ES-I3 (cell line): ENCODE measurements around the gene PRSS21.

Source experiments
- H3K36me3 ChIP-seq: 2 replicates; pipeline ENCODE4 v1.6.1; 2013; ENCODE audit warnings: mild to moderate bottlenecking, low read length, control low read depth, moderate library complexity; ENCODE audit not compliant: insufficient read depth
- H3K4me1 ChIP-seq: 2 replicates; pipeline ENCODE4 v1.6.1; 2013; ENCODE audit warnings: mild to moderate bottlenecking, control low read depth, low read length; ENCODE audit not compliant: insufficient read depth
- H3K9ac ChIP-seq: 2 replicates; pipeline ENCODE4 v1.6.1; 2013; ENCODE audit warnings: low read depth, mild to moderate bottlenecking, low read length, moderate library complexity
- H3K9me3 ChIP-seq: 2 replicates; pipeline ENCODE4 v1.6.1; 2013; ENCODE audit warnings: mild to moderate bottlenecking, low read length, moderate library complexity; ENCODE audit not compliant: control insufficient read depth, insufficient read depth

Gene PRSS21

GRCh38 chr16:2808181-2808580 lies 8.9 kb upstream of the PRSS21 start:
- Histone ChIP-seq H3K36me3 (no peaks in the 10 kb centered on the region), H3K9me3 (peaks cover 19% of the 10 kb centered on the region), H3K4me1 (peaks cover 8% of the 10 kb centered on the region; the same call in 1 of the 2 replicates), H3K9ac (no peak overlapping the region)

DNA sequence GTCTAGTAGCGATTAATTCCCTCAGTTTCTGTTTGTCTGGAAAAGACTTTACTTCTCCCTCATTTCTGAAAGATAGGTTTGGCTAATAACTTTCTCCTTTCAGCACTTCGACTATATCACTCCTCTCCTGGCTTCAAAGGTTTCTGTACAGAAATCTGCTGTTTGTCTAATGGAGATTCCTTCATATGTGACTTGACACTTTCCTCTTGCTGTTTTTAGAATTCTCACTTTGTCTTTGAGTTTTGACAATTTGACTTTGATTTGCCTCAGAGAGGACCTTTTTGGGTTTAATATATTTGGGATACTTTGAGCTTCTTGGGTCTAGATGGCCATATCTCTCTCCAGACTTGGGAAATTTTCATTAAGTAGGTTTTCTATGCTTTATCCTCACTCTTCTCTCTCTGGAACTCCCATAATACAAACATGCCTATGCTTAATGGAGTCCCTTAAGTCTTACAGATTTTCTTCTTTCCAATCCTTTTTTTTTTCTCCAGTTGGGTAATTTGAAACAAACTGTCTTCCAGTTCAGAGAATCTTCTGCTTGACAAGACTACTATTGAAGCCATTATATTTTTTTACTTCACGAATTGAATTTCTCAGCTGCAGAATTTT lies 7.8 kb upstream of the PRSS21 start:
- H3K36me3 ChIP-seq, result no peaks in the 10 kb centered on the region
- peaks cover 10% of the 10 kb centered on the region for H3K9me3 ChIP-seq
- H3K4me1 ChIP-seq, result peaks cover 8% of the 10 kb centered on the region; the same call in 1 of the 2 replicates
- no peak overlapping the region for H3K9ac ChIP-seq

- Histone ChIP-seq H3K9me3 (no peaks in the 10 kb centered on the region), H3K36me3 (no peaks in the 10 kb centered on the region), H3K4me1 (peaks cover 8% of the 10 kb centered on the region; the same call in 1 of the 2 replicates), H3K9ac (no peak overlapping the region)
These were observed 6.4 kb upstream of the PRSS21 start for GRCh38 chr16:2810651-2811050.

- no peak overlapping the region for H3K9ac ChIP-seq
- no peaks in the 10 kb centered on the region for H3K9me3 ChIP-seq
- H3K4me1 ChIP-seq, result peaks cover 8% of the 10 kb centered on the region; the same call in 1 of the 2 replicates
- no peaks in the 10 kb centered on the region for H3K36me3 ChIP-seq
These were observed 5.2 kb upstream of the PRSS21 start for GRCh38 chr16:2811703-2812471.

DNA sequence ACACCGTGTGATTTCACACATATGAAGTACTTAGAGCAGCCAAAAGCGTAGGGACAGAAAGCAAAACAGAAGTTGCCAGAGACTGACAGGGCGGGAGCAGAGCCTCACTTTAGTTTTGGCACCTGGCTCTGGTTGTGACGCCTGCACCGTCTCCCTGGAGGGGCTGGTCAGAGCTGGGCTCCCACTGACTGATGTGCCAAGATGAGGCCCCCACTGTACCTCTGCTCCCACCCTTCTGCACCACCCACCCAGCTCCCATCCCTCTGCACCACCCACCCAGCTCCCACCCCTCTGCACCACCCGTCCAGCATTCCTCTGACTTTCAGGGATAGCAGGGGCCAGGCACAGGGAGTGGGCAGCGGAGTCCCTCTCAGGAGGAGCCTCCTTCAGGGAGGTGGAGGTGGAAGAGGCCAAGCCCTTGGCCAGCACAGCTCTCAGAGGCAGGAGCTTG lies 3.2 kb upstream of the PRSS21 start:
- H3K9ac ChIP-seq, result no peak overlapping the region
- no peaks in the 10 kb centered on the region for H3K36me3 ChIP-seq
- H3K9me3 ChIP-seq, result no peaks in the 10 kb centered on the region
- H3K4me1 ChIP-seq, result peaks cover 8% of the 10 kb centered on the region; the same call in 1 of the 2 replicates

DNA sequence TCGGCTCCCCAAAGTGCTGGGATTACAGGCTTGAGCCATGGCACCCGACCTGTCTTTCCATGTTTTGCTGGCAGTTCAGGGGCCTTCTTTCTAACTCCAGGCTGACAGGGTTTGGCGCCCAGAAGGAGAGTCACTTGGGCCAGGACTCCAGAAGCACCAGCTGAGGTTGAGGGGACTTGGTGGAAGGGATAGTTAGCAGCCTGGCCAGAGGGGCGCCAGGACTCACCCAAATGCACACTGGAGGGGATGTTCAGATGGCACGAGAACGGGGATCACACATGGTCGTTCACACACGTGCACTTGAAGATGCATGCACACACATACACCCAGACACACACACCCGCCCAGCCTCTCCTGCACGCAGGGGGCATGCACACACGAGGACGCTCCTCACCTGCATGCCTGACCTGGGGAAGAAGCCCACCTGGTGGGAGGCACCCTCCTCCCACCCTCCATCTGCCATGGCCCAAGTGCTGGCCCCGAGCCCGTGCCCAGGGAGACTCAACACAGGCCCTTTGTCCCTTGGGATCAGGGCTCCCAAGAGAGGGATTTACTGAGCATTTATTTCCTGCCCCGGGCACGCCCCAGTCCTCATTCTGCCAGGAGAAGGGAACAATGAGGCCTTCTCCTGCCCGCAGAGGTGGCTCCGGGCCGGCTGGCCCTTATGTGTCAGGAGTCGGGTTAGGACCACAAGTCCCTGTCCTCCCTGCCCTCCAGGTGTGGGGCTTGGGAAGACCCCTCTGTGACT lies 2.3 kb upstream of the PRSS21 start:
- peaks cover 8% of the 10 kb centered on the region; the same call in 1 of the 2 replicates for H3K4me1 ChIP-seq
- no peak overlapping the region for H3K9ac ChIP-seq
- H3K9me3 ChIP-seq, result no peaks in the 10 kb centered on the region
- no peaks in the 10 kb centered on the region for H3K36me3 ChIP-seq

- H3K4me1 ChIP-seq, result peaks cover 8% of the 10 kb centered on the region; the same call in 1 of the 2 replicates
- no peaks in the 10 kb centered on the region for H3K9me3 ChIP-seq
- H3K9ac ChIP-seq, result no peak overlapping the region
- H3K36me3 ChIP-seq, result no peaks in the 10 kb centered on the region
These were observed 1.7 kb upstream of the PRSS21 start for GRCh38 chr16:2815299-2815771.

GRCh38 chr16:2817340-2818271 lies 569 bp downstream of the PRSS21 start:
- no peaks in the 10 kb centered on the region for H3K9me3 ChIP-seq
- H3K4me1 ChIP-seq, result no peaks in the 10 kb centered on the region
- H3K36me3 ChIP-seq, result no peaks in the 10 kb centered on the region
- H3K9ac ChIP-seq, result no peak overlapping the region

DNA sequence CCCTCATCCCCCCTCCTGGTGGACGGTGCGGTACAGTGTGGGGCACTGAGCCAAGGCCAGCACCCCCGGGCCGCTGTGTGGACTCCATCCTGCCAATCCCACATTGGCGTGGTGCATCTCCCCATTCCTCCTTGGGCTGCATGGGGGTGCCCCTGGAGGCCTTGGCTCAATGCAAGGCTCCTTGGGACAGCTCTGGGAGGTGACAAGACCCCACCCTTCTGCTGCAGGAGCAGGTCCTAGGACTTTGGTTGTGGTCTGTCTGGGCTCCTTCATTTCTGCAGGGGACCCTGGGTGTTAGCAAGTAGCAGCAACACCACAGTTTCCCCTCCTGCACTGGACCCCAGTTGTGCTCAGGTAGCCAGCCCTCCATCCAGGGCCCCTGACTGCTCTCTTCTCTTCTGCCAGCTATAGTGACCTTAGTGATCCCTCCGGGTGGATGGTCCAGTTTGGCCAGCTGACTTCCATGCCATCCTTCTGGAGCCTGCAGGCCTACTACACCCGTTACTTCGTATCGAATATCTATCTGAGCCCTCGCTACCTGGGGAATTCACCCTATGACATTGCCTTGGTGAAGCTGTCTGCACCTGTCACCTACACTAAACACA lies 1.3 kb downstream of the PRSS21 start:
- no peaks in the 10 kb centered on the region for H3K9me3 ChIP-seq
- H3K36me3 ChIP-seq, result no peaks in the 10 kb centered on the region
- H3K9ac ChIP-seq, result no peak overlapping the region
- no peaks in the 10 kb centered on the region for H3K4me1 ChIP-seq

DNA sequence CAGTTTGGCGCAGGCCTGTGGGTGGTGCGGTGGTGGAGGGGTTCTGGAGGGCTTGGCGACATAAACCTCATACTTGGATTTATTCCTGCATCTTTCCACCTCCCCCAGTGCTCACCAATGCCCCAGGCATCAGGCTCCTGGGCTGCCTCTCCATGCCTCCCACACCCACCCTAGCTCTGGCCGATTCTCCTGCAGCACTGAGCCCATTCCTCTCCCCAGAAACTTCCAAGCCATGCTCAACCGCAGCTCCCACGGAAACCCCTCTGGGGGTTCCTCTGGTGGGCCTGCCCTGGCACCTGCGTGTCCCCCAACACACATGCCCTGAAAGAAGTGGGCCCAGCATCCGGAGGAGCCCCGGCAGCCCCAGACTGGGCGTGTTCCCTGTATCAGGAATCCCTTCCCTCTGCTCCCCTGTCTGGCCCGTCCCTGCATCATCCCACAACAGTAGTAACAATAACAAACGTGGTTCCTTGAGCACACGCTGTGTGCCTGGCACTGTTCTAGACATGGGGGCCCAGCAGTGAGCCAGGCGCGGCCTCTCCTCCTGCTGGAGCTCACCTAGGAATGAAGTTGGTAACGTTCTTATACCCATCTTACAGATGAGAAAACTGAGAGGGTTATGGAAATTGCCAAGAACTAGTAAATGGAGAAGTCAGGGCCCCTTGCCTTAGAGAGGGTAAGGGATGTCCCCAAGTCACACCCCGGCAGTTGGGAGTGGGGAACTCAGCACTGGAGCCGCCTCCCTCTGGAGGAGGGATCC lies 2.3 kb downstream of the PRSS21 start:
- H3K9ac ChIP-seq, result no peak overlapping the region
- no peaks in the 10 kb centered on the region for H3K4me1 ChIP-seq
- H3K9me3 ChIP-seq, result no peaks in the 10 kb centered on the region
- H3K36me3 ChIP-seq, result no peaks in the 10 kb centered on the region

GRCh38 chr16:2819939-2820835 lies 3.1 kb downstream of the PRSS21 start:
- Histone ChIP-seq H3K36me3 (no peaks in the 10 kb centered on the region), H3K9ac (no peak overlapping the region), H3K4me1 (no peaks in the 10 kb centered on the region), H3K9me3 (no peaks in the 10 kb centered on the region)

DNA sequence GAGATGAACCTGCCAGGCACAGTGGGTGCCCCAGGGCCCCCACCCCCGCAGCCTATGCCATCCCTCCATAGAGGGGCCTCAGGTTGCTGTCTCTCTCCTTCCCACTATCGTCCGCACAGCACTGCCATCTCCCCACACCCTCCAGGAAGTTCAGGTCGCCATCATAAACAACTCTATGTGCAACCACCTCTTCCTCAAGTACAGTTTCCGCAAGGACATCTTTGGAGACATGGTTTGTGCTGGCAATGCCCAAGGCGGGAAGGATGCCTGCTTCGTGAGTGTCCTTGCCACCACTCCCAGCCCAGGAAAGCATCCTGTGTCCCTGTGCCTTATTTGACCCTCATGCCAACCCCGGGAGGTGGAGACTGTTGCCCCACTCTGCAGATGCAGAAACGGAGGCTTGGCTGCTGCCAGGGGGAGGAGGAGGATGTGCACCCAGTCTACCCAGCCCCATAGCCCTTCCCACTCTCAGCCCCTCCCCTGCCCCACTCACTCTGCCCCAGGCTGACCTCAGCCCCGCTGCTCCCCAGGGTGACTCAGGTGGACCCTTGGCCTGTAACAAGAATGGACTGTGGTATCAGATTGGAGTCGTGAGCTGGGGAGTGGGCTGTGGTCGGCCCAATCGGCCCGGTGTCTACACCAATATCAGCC lies 3.9 kb downstream of the PRSS21 start:
- no peaks in the 10 kb centered on the region for H3K4me1 ChIP-seq
- H3K9me3 ChIP-seq, result no peaks in the 10 kb centered on the region
- no peak overlapping the region for H3K9ac ChIP-seq
- no peaks in the 10 kb centered on the region for H3K36me3 ChIP-seq
